ENCODE measurements around the gene CAPN15. TPM values are rescaled to one million over a fixed set of nuclear protein-coding genes. Genes with fewer than 3 reads are reported as not detected.
A peak's percentile ranks its signal among the peaks of the same experiment; 100 is the strongest.
"Not testable (repeated sequence)": the region's sequence is repeated elsewhere in the genome, so short reads cannot be mapped to it uniquely, and the experiment has no call there.

Gene CAPN15
- total and polyA plus RNA-seq, 9 donors = 17.2 to 36.7 (median 29.8) TPM

- H3K36me3 ChIP-seq (ENCODE audit: control insufficient read depth, insufficient read depth, low read length) = peaks cover 46% of the 10 kb centered on the region
Observed at GRCh38 chr16:494676-495075, 32.8 kb upstream of the CAPN15 start.

GRCh38 chr16:495127-495748 lies 32.3 kb upstream of the CAPN15 start:
- no peaks in the 10 kb centered on the region for H3K9me3 ChIP-seq (replicated peaks; ENCODE audit: control insufficient read depth, low read depth, low read length)
- no peak overlapping the region for H3K4me3 ChIP-seq (ENCODE audit: low read length)
- no peaks in the 10 kb centered on the region for H3K4me1 ChIP-seq (ENCODE audit: control insufficient read depth, insufficient read depth, low read length)
- H3K36me3 ChIP-seq (ENCODE audit: control insufficient read depth, insufficient read depth, low read length) = peaks cover 45% of the 10 kb centered on the region
- H3K27ac ChIP-seq (ENCODE audit: low read length) = no peak overlapping the region
- 67% methylated on average over 7 of the region's 11 CpGs for WGBS (ENCODE audit: insufficient coverage)
- peak; percentile 31 for DNase-seq
- no peaks in the 10 kb centered on the region for H3K27me3 ChIP-seq (ENCODE audit: control insufficient read depth, insufficient read depth, low read length)

More at GRCh38 chr16:494676-495075, 32.8 kb upstream of the CAPN15 start:
- H3K4me1 ChIP-seq (ENCODE audit: control insufficient read depth, insufficient read depth, low read length); DNase-seq; H3K27ac ChIP-seq (ENCODE audit: low read length); H3K9me3 ChIP-seq (replicated peaks; ENCODE audit: control insufficient read depth, low read depth, low read length); H3K27me3 ChIP-seq (ENCODE audit: control insufficient read depth, insufficient read depth, low read length); H3K4me3 ChIP-seq (ENCODE audit: low read length): not testable (repeated sequence)
- WGBS (ENCODE audit: insufficient coverage) = 84% methylated on average over 11 of the region's 15 CpGs

- Histone ChIP-seq H3K4me3 (ENCODE audit: low read length) (no peak overlapping the region), H3K27ac (ENCODE audit: low read length) (no peak overlapping the region), H3K36me3 (ENCODE audit: control insufficient read depth, insufficient read depth, low read length) (peaks cover 34% of the 10 kb centered on the region), H3K9me3 (replicated peaks; ENCODE audit: control insufficient read depth, low read depth, low read length) (no peaks in the 10 kb centered on the region), H3K27me3 (ENCODE audit: control insufficient read depth, insufficient read depth, low read length) (no peaks in the 10 kb centered on the region), H3K4me1 (ENCODE audit: control insufficient read depth, insufficient read depth, low read length) (no peaks in the 10 kb centered on the region)
- 73% methylated on average over 15 of the region's 21 CpGs for WGBS (ENCODE audit: insufficient coverage)
- DNase-seq = no peak
Observed at GRCh38 chr16:496097-496886, 31.2 kb upstream of the CAPN15 start.

- Histone ChIP-seq H3K36me3 (ENCODE audit: control insufficient read depth, insufficient read depth, low read length) (peaks cover 30% of the 10 kb centered on the region), H3K27ac (ENCODE audit: low read length) (no peak overlapping the region), H3K9me3 (replicated peaks; ENCODE audit: control insufficient read depth, low read depth, low read length) (no peaks in the 10 kb centered on the region), H3K27me3 (ENCODE audit: control insufficient read depth, insufficient read depth, low read length) (no peaks in the 10 kb centered on the region), H3K4me1 (ENCODE audit: control insufficient read depth, insufficient read depth, low read length) (no peaks in the 10 kb centered on the region), H3K4me3 (ENCODE audit: low read length) (no peak overlapping the region)
- WGBS (ENCODE audit: insufficient coverage) = 76% methylated on average over 11 of the region's 11 CpGs
- DNase-seq = no peak
Observed at GRCh38 chr16:497258-497657, 30.3 kb upstream of the CAPN15 start.

- H3K4me3 ChIP-seq (ENCODE audit: low read length) = no peak overlapping the region
- peaks cover 36% of the 10 kb centered on the region for H3K36me3 ChIP-seq (ENCODE audit: control insufficient read depth, insufficient read depth, low read length)
- H3K27ac ChIP-seq (ENCODE audit: low read length) = no peak overlapping the region
- no peaks in the 10 kb centered on the region for H3K27me3 ChIP-seq (ENCODE audit: control insufficient read depth, insufficient read depth, low read length)
- no peaks in the 10 kb centered on the region for H3K4me1 ChIP-seq (ENCODE audit: control insufficient read depth, insufficient read depth, low read length)
- H3K9me3 ChIP-seq (replicated peaks; ENCODE audit: control insufficient read depth, low read depth, low read length) = no peaks in the 10 kb centered on the region
- no peak for DNase-seq
- WGBS (ENCODE audit: insufficient coverage) = 72% methylated on average over 5 of the region's 12 CpGs
Observed at GRCh38 chr16:499924-500323, 27.6 kb upstream of the CAPN15 start.

GRCh38 chr16:500709-501108 lies 26.8 kb upstream of the CAPN15 start:
- Histone ChIP-seq H3K27ac (ENCODE audit: low read length) (no peak overlapping the region), H3K4me3 (ENCODE audit: low read length) (no peak overlapping the region), H3K4me1 (ENCODE audit: control insufficient read depth, insufficient read depth, low read length) (no peaks in the 10 kb centered on the region), H3K9me3 (replicated peaks; ENCODE audit: control insufficient read depth, low read depth, low read length) (no peaks in the 10 kb centered on the region), H3K36me3 (ENCODE audit: control insufficient read depth, insufficient read depth, low read length) (peaks cover 39% of the 10 kb centered on the region), H3K27me3 (ENCODE audit: control insufficient read depth, insufficient read depth, low read length) (no peaks in the 10 kb centered on the region)
- no peak for DNase-seq
- WGBS (ENCODE audit: insufficient coverage) = 56% methylated on average over 10 of the region's 12 CpGs

GRCh38 chr16:502179-502943 lies 25.2 kb upstream of the CAPN15 start:
- no peaks in the 10 kb centered on the region for H3K9me3 ChIP-seq (replicated peaks; ENCODE audit: control insufficient read depth, low read depth, low read length)
- H3K36me3 ChIP-seq (ENCODE audit: control insufficient read depth, insufficient read depth, low read length) = peaks cover 37% of the 10 kb centered on the region
- no peaks in the 10 kb centered on the region for H3K4me1 ChIP-seq (ENCODE audit: control insufficient read depth, insufficient read depth, low read length)
- WGBS (ENCODE audit: insufficient coverage) = 84% methylated on average over 15 of the region's 22 CpGs
- H3K27me3 ChIP-seq (ENCODE audit: control insufficient read depth, insufficient read depth, low read length) = no peaks in the 10 kb centered on the region
- DNase-seq = no peak
- H3K4me3 ChIP-seq (ENCODE audit: low read length) = no peak overlapping the region
- H3K27ac ChIP-seq (ENCODE audit: low read length) = no peak overlapping the region

- no peak overlapping the region for H3K27ac ChIP-seq (ENCODE audit: low read length)
- no peaks in the 10 kb centered on the region for H3K27me3 ChIP-seq (ENCODE audit: control insufficient read depth, insufficient read depth, low read length)
- no peak for DNase-seq
- H3K4me1 ChIP-seq (ENCODE audit: control insufficient read depth, insufficient read depth, low read length) = no peaks in the 10 kb centered on the region
- no peak overlapping the region for H3K4me3 ChIP-seq (ENCODE audit: low read length)
- WGBS (ENCODE audit: insufficient coverage) = 86% methylated on average over 15 of the region's 23 CpGs
- H3K9me3 ChIP-seq (replicated peaks; ENCODE audit: control insufficient read depth, low read depth, low read length) = no peaks in the 10 kb centered on the region
- peaks cover 30% of the 10 kb centered on the region for H3K36me3 ChIP-seq (ENCODE audit: control insufficient read depth, insufficient read depth, low read length)
Observed at GRCh38 chr16:503150-504071, 24.1 kb upstream of the CAPN15 start.

GRCh38 chr16:505479-506245 lies 21.9 kb upstream of the CAPN15 start:
- Histone ChIP-seq H3K27ac (ENCODE audit: low read length) (no peak overlapping the region), H3K36me3 (ENCODE audit: control insufficient read depth, insufficient read depth, low read length) (peaks cover 21% of the 10 kb centered on the region), H3K4me1 (ENCODE audit: control insufficient read depth, insufficient read depth, low read length) (no peaks in the 10 kb centered on the region), H3K9me3 (replicated peaks; ENCODE audit: control insufficient read depth, low read depth, low read length) (no peaks in the 10 kb centered on the region), H3K4me3 (ENCODE audit: low read length) (no peak overlapping the region), H3K27me3 (ENCODE audit: control insufficient read depth, insufficient read depth, low read length) (no peaks in the 10 kb centered on the region)
- DNase-seq = no peak
- WGBS (ENCODE audit: insufficient coverage) = 88% methylated on average over 30 of the region's 33 CpGs
